ENCODE measurements around the gene ITPA. TPM values are rescaled to one million over a fixed set of nuclear protein-coding genes. Genes with fewer than 3 reads are reported as not detected.

ITPA gene
- total and polyA plus RNA-seq, 2 of the 4 experiments (the other 2 are of a cell fraction), result 32.4 to 49.0 TPM

- CTCF ChIA-PET, result no interaction called here
- Histone ChIP-seq H4K8ac (ENCODE audit: low read depth in 2 of 2, low read length in 2 of 2) (no peak overlapping the region), H2BK20ac (ENCODE audit: low read depth, low read length) (no peak overlapping the region), H3K4me2 (ENCODE audit: low read depth, low read length) (no peak overlapping the region), H4K20me1 (ENCODE audit: insufficient read depth, low read length) (no peaks in the 10 kb centered on the region), H3K18ac (ENCODE audit: low read depth, low read length) (no peak overlapping the region), H2AK9ac (replicated peaks; ENCODE audit: low read depth, low read length, poor library complexity) (no peak overlapping the region), H2BK5ac (ENCODE audit: low read depth, low read length, poor library complexity, severe bottlenecking) (no peak overlapping the region), H3K27me3 (ENCODE audit: control insufficient read depth, insufficient read depth, low read length) (no peaks in the 10 kb centered on the region), H4K91ac (ENCODE audit: insufficient read depth, low read depth, low read length) (no peak overlapping the region), H3K4me3 (ENCODE audit: insufficient read depth, low read depth, low read length) (no peak overlapping the region), H3K4me1 (ENCODE audit: control insufficient read depth, insufficient read depth, low read length) (no peaks in the 10 kb centered on the region), H2AFZ (replicated peaks; ENCODE audit: low read length, poor library complexity) (no peak overlapping the region), H3K14ac (replicated peaks; ENCODE audit: low read depth, low read length) (no peak overlapping the region), H3K9ac (ENCODE audit: low read depth, low read length) (no peak overlapping the region), H2AK5ac (ENCODE audit: low read depth, low read length) (no peak overlapping the region), H3K56ac (ENCODE audit: extremely low read depth, insufficient read depth, low read length) (no peak overlapping the region), H3K9me3 (ENCODE audit: control insufficient read depth, insufficient read depth, low read length) (no peaks in the 10 kb centered on the region), H2BK15ac (ENCODE audit: low read depth, low read length) (no peak overlapping the region), H3K4ac (ENCODE audit: low read depth, low read length) (no peak overlapping the region), H3K9me1 (ENCODE audit: insufficient read depth, low read length) (no peaks in the 10 kb centered on the region), H2BK120ac (ENCODE audit: low read depth, low read length) (no peak overlapping the region), H3K23ac (ENCODE audit: low read depth, low read length) (no peak overlapping the region), H3K36me3 (ENCODE audit: control insufficient read depth, insufficient read depth, low read length) (peaks cover 49% of the 10 kb centered on the region), H4K5ac (ENCODE audit: low read depth, low read length) (no peak overlapping the region), H3K79me1 (ENCODE audit: low read depth in 1 of 2, low read length in 2 of 2) (no peaks in the 10 kb centered on the region), H3K27ac (ENCODE audit: insufficient read depth, low read length) (no peak overlapping the region)
- POLR2A ChIA-PET (ENCODE audit: unreplicated experiment), result no interaction called here
- BruUV-seq (replicated peaks), result no TSS peak
- ATAC-seq (ENCODE audit: low read depth) (no peak), DNase-seq (no peak)
- TF ChIP-seq RFX5 (IDR thresholded peaks at IDR 0.05; ENCODE audit: low read depth, low read length), result no peak
- TF ChIP-seq, protein P1, sequence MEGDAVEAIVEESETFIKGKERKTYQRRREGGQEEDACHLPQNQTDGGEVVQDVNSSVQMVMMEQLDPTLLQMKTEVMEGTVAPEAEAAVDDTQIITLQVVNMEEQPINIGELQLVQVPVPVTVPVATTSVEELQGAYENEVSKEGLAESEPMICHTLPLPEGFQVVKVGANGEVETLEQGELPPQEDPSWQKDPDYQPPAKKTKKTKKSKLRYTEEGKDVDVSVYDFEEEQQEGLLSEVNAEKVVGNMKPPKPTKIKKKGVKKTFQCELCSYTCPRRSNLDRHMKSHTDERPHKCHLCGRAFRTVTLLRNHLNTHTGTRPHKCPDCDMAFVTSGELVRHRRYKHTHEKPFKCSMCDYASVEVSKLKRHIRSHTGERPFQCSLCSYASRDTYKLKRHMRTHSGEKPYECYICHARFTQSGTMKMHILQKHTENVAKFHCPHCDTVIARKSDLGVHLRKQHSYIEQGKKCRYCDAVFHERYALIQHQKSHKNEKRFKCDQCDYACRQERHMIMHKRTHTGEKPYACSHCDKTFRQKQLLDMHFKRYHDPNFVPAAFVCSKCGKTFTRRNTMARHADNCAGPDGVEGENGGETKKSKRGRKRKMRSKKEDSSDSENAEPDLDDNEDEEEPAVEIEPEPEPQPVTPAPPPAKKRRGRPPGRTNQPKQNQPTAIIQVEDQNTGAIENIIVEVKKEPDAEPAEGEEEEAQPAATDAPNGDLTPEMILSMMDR (conservative IDR thresholded peaks at IDR 0.05; ENCODE audit: low read depth, low read length), result no peak
- no peak for TF ChIP-seq BHLHE40 (IDR thresholded peaks at IDR 0.05; ENCODE audit: low read depth, low read length)
- TF ChIP-seq, protein P2, sequence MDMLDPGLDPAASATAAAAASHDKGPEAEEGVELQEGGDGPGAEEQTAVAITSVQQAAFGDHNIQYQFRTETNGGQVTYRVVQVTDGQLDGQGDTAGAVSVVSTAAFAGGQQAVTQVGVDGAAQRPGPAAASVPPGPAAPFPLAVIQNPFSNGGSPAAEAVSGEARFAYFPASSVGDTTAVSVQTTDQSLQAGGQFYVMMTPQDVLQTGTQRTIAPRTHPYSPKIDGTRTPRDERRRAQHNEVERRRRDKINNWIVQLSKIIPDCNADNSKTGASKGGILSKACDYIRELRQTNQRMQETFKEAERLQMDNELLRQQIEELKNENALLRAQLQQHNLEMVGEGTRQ (IDR thresholded peaks at IDR 0.05; ENCODE audit: low read depth, low read length), result no peak
- TF ChIP-seq RCOR1 (IDR thresholded peaks at IDR 0.05; ENCODE audit: insufficient replicate concordance, low read length), result no peak
- no peak for TF ChIP-seq MXI1 (IDR thresholded peaks at IDR 0.05; ENCODE audit: borderline replicate concordance, low read depth, low read length)
- TF ChIP-seq FOS (IDR thresholded peaks at IDR 0.05; ENCODE audit: low read depth, low read length), result no peak
- TF ChIP-seq CEBPB (IDR thresholded peaks at IDR 0.05; ENCODE audit: low read depth, low read length), result no peak
- TF ChIP-seq RAD21 (IDR thresholded peaks at IDR 0.05; ENCODE audit: low read length), result no peak
- TF ChIP-seq POLR2A (IDR thresholded peaks at IDR 0.05; ENCODE audit: low read depth, low read length), result no peak
- no peak for TF ChIP-seq SMC3 (IDR thresholded peaks at IDR 0.05; ENCODE audit: low read depth, low read length)
- TF ChIP-seq NFE2L2 (IDR thresholded peaks at IDR 0.05; ENCODE audit: low read depth, low read length), result no peak
- no peak for TF ChIP-seq MAFK (IDR thresholded peaks at IDR 0.05; ENCODE audit: low read depth, low read length)
- no peak for TF ChIP-seq MAZ (IDR thresholded peaks at IDR 0.05; ENCODE audit: borderline replicate concordance, low read depth, low read length)
- TF ChIP-seq, protein P3, sequence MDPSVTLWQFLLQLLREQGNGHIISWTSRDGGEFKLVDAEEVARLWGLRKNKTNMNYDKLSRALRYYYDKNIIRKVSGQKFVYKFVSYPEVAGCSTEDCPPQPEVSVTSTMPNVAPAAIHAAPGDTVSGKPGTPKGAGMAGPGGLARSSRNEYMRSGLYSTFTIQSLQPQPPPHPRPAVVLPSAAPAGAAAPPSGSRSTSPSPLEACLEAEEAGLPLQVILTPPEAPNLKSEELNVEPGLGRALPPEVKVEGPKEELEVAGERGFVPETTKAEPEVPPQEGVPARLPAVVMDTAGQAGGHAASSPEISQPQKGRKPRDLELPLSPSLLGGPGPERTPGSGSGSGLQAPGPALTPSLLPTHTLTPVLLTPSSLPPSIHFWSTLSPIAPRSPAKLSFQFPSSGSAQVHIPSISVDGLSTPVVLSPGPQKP (IDR thresholded peaks at IDR 0.05; ENCODE audit: borderline replicate concordance, low read depth, low read length), result no peak
- TF ChIP-seq CHD1 (IDR thresholded peaks at IDR 0.05; ENCODE audit: low read depth, low read length), result no peak
- in situ Hi-C loops (cut with MboI; ENCODE audit: low sequenced_read_pairs) (no loop called here), intact Hi-C loops (cut with micrococcal nuclease) (no loop called here), dilution Hi-C loops (cut with HindIII; ENCODE audit: low sequenced_read_pairs, unreplicated experiment) (no loop called here)
- no CpG with 5 or more reads among the region's 4 CpGs for WGBS, 2 experiments (ENCODE audit: extremely low coverage in 2 of 2, insufficient read length in 1 of 2)
Observed at GRCh38 chr20:3189561-3190131, 19.7 kb upstream of the ITPA start.

Measured in IMR-90 (cell line).